Tibial nerve (tissue), 4 donors: ENCODE data around the gene SDR39U1.
A peak's percentile ranks its signal among the peaks of the same experiment; 100 is the strongest.

Experiments
- CTCF ChIP-seq, 5 experiments: fragments of 200-600 bp in 3 of 5; fragments of 450-650 bp in 2 of 5; sonication (generic) in 3 of 5; IDR thresholded peaks; one replicate each; pipeline ENCODE4 v1.5.1; 2016 to 2019; ENCODE audit warnings: antibody characterized with exemption in 5 of 5, mild to moderate bottlenecking in 3 of 5, moderate library complexity in 2 of 5
- EP300 ChIP-seq, 2 donors: sonication (generic); formaldehyde crosslinking; IDR thresholded peaks; one replicate each; pipeline ENCODE4 v1.6.1; 2017; ENCODE audit warnings: antibody characterized with exemption in 2 of 2, mild to moderate bottlenecking in 1 of 2
- POLR2A ChIP-seq, 2 donors: fragments of 450-650 bp; IDR thresholded peaks; one replicate each; pipeline ENCODE4 v1.6.1; 2017; ENCODE audit warnings: antibody characterized with exemption in 2 of 2, mild to moderate bottlenecking in 2 of 2, moderate library complexity in 2 of 2

- TF ChIP-seq CTCF (IDR thresholded peaks at IDR 0.05) (peak; percentile 70 to 91 (median 83)), EP300 (IDR thresholded peaks at IDR 0.05) (peak; percentile 22 to 68), POLR2A (IDR thresholded peaks at IDR 0.05) (no peak)
Measured at GRCh38 chr14:24436355-24437019, 6.1 kb downstream of the SDR39U1 start.
